Measurements from ENCODE around the gene MSL3.

MSL3 gene

GRCh38 chrX:11765449-11765848 lies 7.4 kb downstream of the MSL3 start:
- Histone ChIP-seq H4K20me1 (ENCODE audit: insufficient read depth, low read length) (no peaks in the 10 kb centered on the region), H3K36me3 (replicated peaks; ENCODE audit: low read depth, low read length) (peaks cover 78% of the 10 kb centered on the region)

GRCh38 chrX:11766487-11766886 lies 8.4 kb downstream of the MSL3 start:
- H3K4me2 ChIP-seq (ENCODE audit: low read length), result no peak overlapping the region
- H3K27ac ChIP-seq (ENCODE audit: low read length), result peak overlapping the region; percentile 86; the same call in 1 of the 2 replicates
- no peaks in the 10 kb centered on the region for H3K27me3 ChIP-seq (ENCODE audit: low read depth, low read length)
- H3K79me2 ChIP-seq (ENCODE audit: low read length), result peaks cover 17% of the 10 kb centered on the region
- peaks cover 60% of the 10 kb centered on the region for H3K4me1 ChIP-seq (ENCODE audit: low read length)
- H3K36me3 ChIP-seq (replicated peaks; ENCODE audit: low read depth, low read length), result peaks cover 78% of the 10 kb centered on the region
- TF ChIP-seq EZH2phosphoT487 (IDR thresholded peaks at IDR 0.05; ENCODE audit: low read depth), result no peak
- no peak for TF ChIP-seq CTCF (IDR thresholded peaks at IDR 0.05; ENCODE audit: low read depth, low read length)
- H3K9ac ChIP-seq (ENCODE audit: low read length), result no peak overlapping the region
- H2AFZ ChIP-seq (ENCODE audit: low read depth, low read length), result no peak overlapping the region
- no peaks in the 10 kb centered on the region for H4K20me1 ChIP-seq (ENCODE audit: insufficient read depth, low read length)
- H3K4me3 ChIP-seq (ENCODE audit: low read length), result no peak overlapping the region
- no peaks in the 10 kb centered on the region for H3K9me3 ChIP-seq (ENCODE audit: insufficient read depth, low read length)

More at GRCh38 chrX:11765449-11765848, 7.4 kb downstream of the MSL3 start:
- Histone ChIP-seq H3K27me3 (ENCODE audit: low read depth, low read length) (no peaks in the 10 kb centered on the region), H3K4me1 (ENCODE audit: low read length) (peaks cover 66% of the 10 kb centered on the region), H3K27ac (ENCODE audit: low read length) (no peak overlapping the region), H3K4me3 (ENCODE audit: low read length) (no peak overlapping the region), H2AFZ (ENCODE audit: low read depth, low read length) (no peak overlapping the region), H3K9me3 (ENCODE audit: insufficient read depth, low read length) (no peaks in the 10 kb centered on the region), H3K4me2 (ENCODE audit: low read length) (no peak overlapping the region), H3K79me2 (ENCODE audit: low read length) (peaks cover 27% of the 10 kb centered on the region), H3K9ac (ENCODE audit: low read length) (no peak overlapping the region)
- TF ChIP-seq EZH2phosphoT487 (IDR thresholded peaks at IDR 0.05; ENCODE audit: low read depth), result no peak
- TF ChIP-seq CTCF (IDR thresholded peaks at IDR 0.05; ENCODE audit: low read depth, low read length), result no peak

GRCh38 chrX:11768039-11768438 lies 10.0 kb downstream of the MSL3 start:
- peak overlapping the region; percentile 57 for H3K4me2 ChIP-seq (ENCODE audit: low read length)
- peak overlapping the region; percentile 54; the same call in 1 of the 2 replicates for H3K9ac ChIP-seq (ENCODE audit: low read length)
- H3K9me3 ChIP-seq (ENCODE audit: insufficient read depth, low read length), result no peaks in the 10 kb centered on the region
- TF ChIP-seq CTCF (IDR thresholded peaks at IDR 0.05; ENCODE audit: low read depth, low read length) (no peak), EZH2phosphoT487 (IDR thresholded peaks at IDR 0.05; ENCODE audit: low read depth) (no peak)
- H3K27me3 ChIP-seq (ENCODE audit: low read depth, low read length), result no peaks in the 10 kb centered on the region
- H3K79me2 ChIP-seq (ENCODE audit: low read length), result 0 out of 2 replicates have a peak, but pooled peaks cover 8% of the 10 kb centered on the region
- no peaks in the 10 kb centered on the region for H4K20me1 ChIP-seq (ENCODE audit: insufficient read depth, low read length)
- H3K4me1 ChIP-seq (ENCODE audit: low read length), result peaks cover 48% of the 10 kb centered on the region
- peak overlapping the region; percentile 86 for H3K27ac ChIP-seq (ENCODE audit: low read length)
- H3K4me3 ChIP-seq (ENCODE audit: low read length), result peak overlapping the region; percentile 37
- H3K36me3 ChIP-seq (replicated peaks; ENCODE audit: low read depth, low read length), result peaks cover 70% of the 10 kb centered on the region
- no peak overlapping the region for H2AFZ ChIP-seq (ENCODE audit: low read depth, low read length)

GRCh38 chrX:11770320-11770719 lies 12.3 kb downstream of the MSL3 start:
- TF ChIP-seq CTCF (IDR thresholded peaks at IDR 0.05; ENCODE audit: low read depth, low read length) (peak; percentile 82), EZH2phosphoT487 (IDR thresholded peaks at IDR 0.05; ENCODE audit: low read depth) (no peak)
- Histone ChIP-seq H2AFZ (ENCODE audit: low read depth, low read length) (no peak overlapping the region), H3K27me3 (ENCODE audit: low read depth, low read length) (no peaks in the 10 kb centered on the region), H3K9ac (ENCODE audit: low read length) (peak overlapping the region; percentile 45; the same call in 1 of the 2 replicates), H3K79me2 (ENCODE audit: low read length) (0 out of 2 replicates have a peak, but pooled peaks cover 5% of the 10 kb centered on the region), H3K36me3 (replicated peaks; ENCODE audit: low read depth, low read length) (peaks cover 64% of the 10 kb centered on the region), H3K4me1 (ENCODE audit: low read length) (peaks cover 46% of the 10 kb centered on the region), H3K27ac (ENCODE audit: low read length) (peak overlapping the region; percentile 86), H3K4me2 (ENCODE audit: low read length) (peak overlapping the region; percentile 48), H3K4me3 (ENCODE audit: low read length) (no peak overlapping the region), H3K9me3 (ENCODE audit: insufficient read depth, low read length) (no peaks in the 10 kb centered on the region), H4K20me1 (ENCODE audit: insufficient read depth, low read length) (no peaks in the 10 kb centered on the region)

All from OCI-LY3 (cell line).